Measurements from ENCODE around the gene GJB2. TPM values are rescaled to one million over a fixed set of nuclear protein-coding genes. Genes with fewer than 3 reads are reported as not detected.

Gene GJB2
- polyA plus RNA-seq, 1 experiment = not detected

- TF ChIP-seq CTCF (IDR thresholded peaks at IDR 0.05; ENCODE audit: insufficient read depth, low read depth, low read length) = no peak
- H3K27me3 ChIP-seq (ENCODE audit: control insufficient read depth, insufficient read depth, low read length) = peaks cover 21% of the 10 kb centered on the region
- DNase-seq (ENCODE audit: low read depth) = no peak
- POLR2A ChIA-PET = interaction anchor here (0.5 kb wide), 1 partner anchor 703 kb away, joined by 9 read pairs; no protein-coding TSS in a partner anchor
- H3K4me3 ChIP-seq (ENCODE audit: low read depth, low read length) = no peak overlapping the region
- CTCF ChIA-PET = no interaction called here
- no peaks in the 10 kb centered on the region for H3K36me3 ChIP-seq (ENCODE audit: control insufficient read depth, insufficient read depth, low read length)
Measured at GRCh38 chr13:20230913-20231838, 38.4 kb upstream of the GJB2 start.

GRCh38 chr13:20227730-20228129 lies 35.0 kb upstream of the GJB2 start:
- no peak for DNase-seq (ENCODE audit: low read depth)
- CTCF ChIA-PET = no interaction called here
- no peak for TF ChIP-seq CTCF (IDR thresholded peaks at IDR 0.05; ENCODE audit: insufficient read depth, low read depth, low read length)
- H3K36me3 ChIP-seq (ENCODE audit: control insufficient read depth, insufficient read depth, low read length) = no peaks in the 10 kb centered on the region
- POLR2A ChIA-PET = no interaction called here
- peaks cover 16% of the 10 kb centered on the region for H3K27me3 ChIP-seq (ENCODE audit: control insufficient read depth, insufficient read depth, low read length)
- no peak overlapping the region for H3K4me3 ChIP-seq (ENCODE audit: low read depth, low read length)

GRCh38 chr13:20227288-20227687 lies 34.5 kb upstream of the GJB2 start:
- Histone ChIP-seq H3K4me3 (ENCODE audit: low read depth, low read length) (no peak overlapping the region), H3K27me3 (ENCODE audit: control insufficient read depth, insufficient read depth, low read length) (peaks cover 14% of the 10 kb centered on the region), H3K36me3 (ENCODE audit: control insufficient read depth, insufficient read depth, low read length) (no peaks in the 10 kb centered on the region)
- ChIA-PET CTCF (no interaction called here), POLR2A (no interaction called here)
- TF ChIP-seq CTCF (IDR thresholded peaks at IDR 0.05; ENCODE audit: insufficient read depth, low read depth, low read length) = no peak
- no peak for DNase-seq (ENCODE audit: low read depth)

GRCh38 chr13:20222553-20222952 lies 29.8 kb upstream of the GJB2 start:
- no peak for TF ChIP-seq CTCF (IDR thresholded peaks at IDR 0.05; ENCODE audit: insufficient read depth, low read depth, low read length)
- H3K36me3 ChIP-seq (ENCODE audit: control insufficient read depth, insufficient read depth, low read length) = no peaks in the 10 kb centered on the region
- ChIA-PET CTCF (no interaction called here), POLR2A (no interaction called here)
- no peak overlapping the region for H3K4me3 ChIP-seq (ENCODE audit: low read depth, low read length)
- no peak for DNase-seq (ENCODE audit: low read depth)
- peaks cover 9% of the 10 kb centered on the region for H3K27me3 ChIP-seq (ENCODE audit: control insufficient read depth, insufficient read depth, low read length)

GRCh38 chr13:20221772-20222171 lies 29.0 kb upstream of the GJB2 start:
- CTCF ChIA-PET = no interaction called here
- no peaks in the 10 kb centered on the region for H3K36me3 ChIP-seq (ENCODE audit: control insufficient read depth, insufficient read depth, low read length)
- H3K27me3 ChIP-seq (ENCODE audit: control insufficient read depth, insufficient read depth, low read length) = peaks cover 9% of the 10 kb centered on the region
- POLR2A ChIA-PET = no interaction called here
- DNase-seq (ENCODE audit: low read depth) = no peak
- no peak for TF ChIP-seq CTCF (IDR thresholded peaks at IDR 0.05; ENCODE audit: insufficient read depth, low read depth, low read length)
- no peak overlapping the region for H3K4me3 ChIP-seq (ENCODE audit: low read depth, low read length)
